DND-41 (cell line): ENCODE results near the gene RAB3GAP2.

ENCODE experiments used
- CTCF ChIP-seq: IDR thresholded peaks from 2 replicates; pipeline ENCODE4 v1.5.1; 2012; ENCODE audit warnings: borderline replicate concordance, low read length, moderate library complexity, mild to moderate bottlenecking; ENCODE audit not compliant: poor library complexity, severe bottlenecking; ENCODE audit errors: extremely low read depth
- EZH2 ChIP-seq: IDR thresholded peaks from 3 replicates; pipeline ENCODE4 v1.6.1; 2012; ENCODE audit warnings: borderline replicate concordance, low read depth, mild to moderate bottlenecking, moderate library complexity, low read length, inconsistent platforms; ENCODE audit not compliant: severe bottlenecking

GRCh38 chr1:220283625-220284024 lies 11.4 kb upstream of the RAB3GAP2 start:
- TF ChIP-seq CTCF, result no peak
- TF ChIP-seq EZH2, result no peak
